GM23338 (cell line): Measurements from ENCODE around the gene IDI1. TPM values are rescaled to one million over a fixed set of nuclear protein-coding genes. Genes with fewer than 3 reads are reported as not detected.

Source experiments
- ATAC-seq: fragments of 200-7000 bp; cut with Tn5 transposase; 3 replicates; pipeline ENCODE4 v1.9.1; 2020
- DNase-seq: peaks from one replicate; pipeline ENCODE4 v3.0.0-alpha.2; 2015; ENCODE audit warnings: low spot score
- H2AFZ ChIP-seq: fragments of 200-600 bp; sonication (generic); 2 replicates; pipeline ENCODE4 v1.8.0; 2016; ENCODE audit warnings: antibody characterized with exemption, mild to moderate bottlenecking, moderate library complexity
- H3F3A ChIP-seq: fragments of 200-600 bp; sonication (generic); replicated peaks from 2 replicates; pipeline ENCODE4 v1.8.0; 2017; ENCODE audit warnings: antibody characterized with exemption, mixed run types, low read depth
- H3K27ac ChIP-seq: fragments of 200-600 bp; sonication (generic); 2 replicates; pipeline ENCODE4 v1.6.1; 2016; ENCODE audit warnings: low read depth
- H3K27me3 ChIP-seq: fragments of 200-600 bp; sonication (generic); 2 replicates; pipeline ENCODE4 v1.8.0; 2016; ENCODE audit warnings: mild to moderate bottlenecking, mixed run types, moderate library complexity; ENCODE audit not compliant: insufficient read depth
- H3K36me3 ChIP-seq: fragments of 200-600 bp; sonication (generic); 2 replicates; pipeline ENCODE4 v1.8.0; 2016; ENCODE audit warnings: mild to moderate bottlenecking; ENCODE audit not compliant: insufficient read depth
- H3K4me1 ChIP-seq: fragments of 200-600 bp; sonication (generic); 2 replicates; pipeline ENCODE4 v1.8.0; 2016; ENCODE audit warnings: mild to moderate bottlenecking, moderate library complexity; ENCODE audit not compliant: insufficient read depth
- H3K4me2 ChIP-seq: fragments of 200-600 bp; sonication (generic); 2 replicates; pipeline ENCODE4 v1.7.1; 2017; ENCODE audit warnings: mixed run types
- H3K4me3 ChIP-seq: fragments of 200-600 bp; sonication (generic); 2 replicates; pipeline ENCODE4 v1.6.1; 2016; ENCODE audit warnings: mixed run types
- H3K79me2 ChIP-seq: fragments of 200-600 bp; sonication (generic); replicated peaks from 2 replicates; pipeline ENCODE4 v1.8.0; 2017; ENCODE audit warnings: mild to moderate bottlenecking; ENCODE audit not compliant: insufficient read depth
- H3K9me2 ChIP-seq: fragments of 200-600 bp; sonication (generic); 2 replicates; pipeline ENCODE4 v1.8.0; 2017; ENCODE audit not compliant: insufficient read depth
- H4K20me1 ChIP-seq: fragments of 200-600 bp; sonication (generic); replicated peaks from 2 replicates; pipeline ENCODE4 v1.8.0; 2017; ENCODE audit warnings: mild to moderate bottlenecking; ENCODE audit not compliant: insufficient read depth
- H3K27ac Mint-ChIP-seq: 2 replicates; pipeline ENCODE4 v1.8.0; 2020; ENCODE audit warnings: inconsistent platforms, mild to moderate bottlenecking, moderate library complexity, mixed read lengths
- H3K27me3 Mint-ChIP-seq: 3 replicates; pipeline ENCODE4 v1.8.0; 2022; ENCODE audit warnings: low read depth, mild to moderate bottlenecking, moderate library complexity, mixed read lengths, inconsistent platforms; ENCODE audit not compliant: insufficient read depth, poor library complexity
- H3K36me3 Mint-ChIP-seq: 3 replicates; pipeline ENCODE4 v1.8.0; 2021; ENCODE audit warnings: low read depth, mild to moderate bottlenecking, inconsistent platforms, moderate library complexity, mixed read lengths
- H3K4me1 Mint-ChIP-seq: 3 replicates; pipeline ENCODE4 v1.8.0; 2020; ENCODE audit warnings: mild to moderate bottlenecking, inconsistent platforms, mixed read lengths
- H3K4me3 Mint-ChIP-seq: 3 replicates; pipeline ENCODE4 v1.8.0; 2021; ENCODE audit warnings: moderate library complexity, mild to moderate bottlenecking, inconsistent platforms, mixed read lengths
- H3K9me3 Mint-ChIP-seq: 3 replicates; pipeline ENCODE4 v1.8.0; 2020; ENCODE audit warnings: moderate library complexity, mild to moderate bottlenecking, inconsistent platforms, mixed read lengths
- CREB1 ChIP-seq: fragments of 250-450 bp; sonication (Bioruptor Pico); IDR thresholded peaks from 2 replicates; pipeline ENCODE4 v1.5.0; 2020; ENCODE audit warnings: low read depth, mild to moderate bottlenecking, moderate library complexity
- EZH2 ChIP-seq: fragments of 200-600 bp; sonication (generic); IDR thresholded peaks from one replicate; pipeline ENCODE4 v1.8.0; 2017; ENCODE audit warnings: antibody characterized with exemption, mild to moderate bottlenecking, low read depth; ENCODE audit not compliant: unreplicated experiment
- EZH2phosphoT487 ChIP-seq: fragments of 200-600 bp; sonication (generic); IDR thresholded peaks from one replicate; pipeline ENCODE4 v1.8.1; 2018; ENCODE audit warnings: antibody characterized with exemption; ENCODE audit not compliant: unreplicated experiment
- JUNB ChIP-seq: IDR thresholded peaks from one replicate; pipeline ENCODE4 v1.6.1; 2016; ENCODE audit warnings: antibody characterized with exemption; ENCODE audit not compliant: unreplicated experiment
- NANOG ChIP-seq: IDR thresholded peaks from 2 replicates; pipeline ENCODE4 v1.6.1; 2016; ENCODE audit warnings: antibody characterized with exemption, borderline replicate concordance
- POLR2AphosphoS5 ChIP-seq: IDR thresholded peaks from 2 replicates; pipeline ENCODE4 v1.6.1; 2016; ENCODE audit warnings: antibody characterized with exemption, low read depth
- STAT1 ChIP-seq: IDR thresholded peaks from one replicate; pipeline ENCODE4 v1.6.1; 2016; ENCODE audit warnings: antibody characterized with exemption; ENCODE audit not compliant: unreplicated experiment
- ZNF114 ChIP-seq: fragments of 250-450 bp; sonication (Bioruptor Pico); IDR thresholded peaks from 2 replicates; pipeline ENCODE4 v1.5.0; 2020; ENCODE audit warnings: mild to moderate bottlenecking, moderate library complexity
- ZNF331 ChIP-seq: fragments of 250-450 bp; sonication (Bioruptor Pico); IDR thresholded peaks from 2 replicates; pipeline ENCODE4 v1.5.0; 2020; ENCODE audit warnings: low read depth, mild to moderate bottlenecking, moderate library complexity
- polyA plus RNA-seq: library from polyadenylated mRNA; unstranded; fragments of >200 nt; fragmentation: Nextera tagmentation; extraction: Ambion mirVana; gene quantifications from 2 replicates; pipeline ENCODE4 v1.2.1, GENCODE V29; 2016
- total RNA-seq: library from RNA; depleted of rRNA; stranded (reverse); fragments of >200 nt; shearing (Covaris generic); gene quantifications from 2 replicates; pipeline ENCODE4 v1.2.3, GENCODE V29; 2014
- TF ChIP-seq, protein P1 (sequence below): fragments of 250-450 bp; sonication (Bioruptor Pico); IDR thresholded peaks from 2 replicates; pipeline ENCODE4 v1.5.0; 2020; ENCODE audit warnings: mild to moderate bottlenecking, moderate library complexity
- TF ChIP-seq, protein P2 (sequence below): IDR thresholded peaks from 2 replicates; pipeline ENCODE4 v1.6.1; 2016; ENCODE audit warnings: antibody characterized with exemption
- TF ChIP-seq, protein P3 (sequence below), 2 experiments: fragments of 200-600 bp in 1 of 2; sonication (generic) in 1 of 2; conservative IDR thresholded peaks; 2 replicates each; pipeline versions ENCODE4 v1.5.1 to v1.6.1; 2016 to 2017; ENCODE audit warnings: antibody characterized with exemption in 2 of 2, low read depth in 2 of 2, mild to moderate bottlenecking in 2 of 2, moderate library complexity in 1 of 2
- TF ChIP-seq, protein P4 (sequence below): IDR thresholded peaks from one replicate; pipeline ENCODE4 v1.6.1; 2018; ENCODE audit warnings: antibody characterized with exemption; ENCODE audit not compliant: unreplicated experiment

Gene IDI1
- total and polyA plus RNA-seq, 2 experiments from 2014 or later = 119 to 154 TPM

DNA sequence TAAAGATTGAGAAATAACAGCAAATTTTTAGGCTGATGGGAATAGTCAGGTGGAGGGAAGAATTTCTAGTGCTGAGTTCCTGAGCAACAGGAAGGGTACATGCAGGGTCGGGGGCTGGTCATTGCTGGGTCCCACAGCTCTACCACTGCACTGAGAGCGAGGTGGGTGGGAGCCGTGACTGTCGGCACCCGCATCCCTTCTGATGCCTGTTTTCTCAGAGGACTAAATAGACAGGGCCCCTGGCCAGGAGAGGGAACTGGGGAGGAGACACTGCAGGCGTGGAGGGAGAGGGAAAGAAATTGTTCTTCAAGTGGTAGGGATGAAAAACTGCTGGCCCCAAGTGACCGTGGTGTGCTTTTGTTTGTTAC, 53.4 kb downstream of the IDI1 start:
- Histone ChIP-seq H3K27ac (no peak overlapping the region), H3K9me2 (no peaks in the 10 kb centered on the region), H3K79me2 (peaks cover 93% of the 10 kb centered on the region), H3K4me2 (no peak overlapping the region), H2AFZ (no peak overlapping the region), H3K36me3 (peaks cover 78% of the 10 kb centered on the region), H4K20me1 (peaks cover 67% of the 10 kb centered on the region), H3K4me3 (no peak overlapping the region), H3K4me1 (no peaks in the 10 kb centered on the region), H3K27me3 (no peaks in the 10 kb centered on the region), H3F3A (peaks cover 29% of the 10 kb centered on the region)
- ATAC-seq (no peak), DNase-seq (no peak)
- Mint-ChIP-seq H3K27me3 (peaks cover 4% of the 10 kb centered on the region), H3K4me3 (no peak overlapping the region), H3K9me3 (no peaks in the 10 kb centered on the region; the same call in 2 of the 3 replicates), H3K27ac (no peak overlapping the region; the same call in 1 of the 2 replicates), H3K4me1 (no peaks in the 10 kb centered on the region), H3K36me3 (peaks cover 93% of the 10 kb centered on the region)
- no peak for TF ChIP-seq STAT1
- no peak for TF ChIP-seq ZNF331 (CRISPR knock-in tag)
- no peak for TF ChIP-seq ZNF114 (CRISPR knock-in tag)
- no peak for TF ChIP-seq EZH2
- TF ChIP-seq, protein P1, sequence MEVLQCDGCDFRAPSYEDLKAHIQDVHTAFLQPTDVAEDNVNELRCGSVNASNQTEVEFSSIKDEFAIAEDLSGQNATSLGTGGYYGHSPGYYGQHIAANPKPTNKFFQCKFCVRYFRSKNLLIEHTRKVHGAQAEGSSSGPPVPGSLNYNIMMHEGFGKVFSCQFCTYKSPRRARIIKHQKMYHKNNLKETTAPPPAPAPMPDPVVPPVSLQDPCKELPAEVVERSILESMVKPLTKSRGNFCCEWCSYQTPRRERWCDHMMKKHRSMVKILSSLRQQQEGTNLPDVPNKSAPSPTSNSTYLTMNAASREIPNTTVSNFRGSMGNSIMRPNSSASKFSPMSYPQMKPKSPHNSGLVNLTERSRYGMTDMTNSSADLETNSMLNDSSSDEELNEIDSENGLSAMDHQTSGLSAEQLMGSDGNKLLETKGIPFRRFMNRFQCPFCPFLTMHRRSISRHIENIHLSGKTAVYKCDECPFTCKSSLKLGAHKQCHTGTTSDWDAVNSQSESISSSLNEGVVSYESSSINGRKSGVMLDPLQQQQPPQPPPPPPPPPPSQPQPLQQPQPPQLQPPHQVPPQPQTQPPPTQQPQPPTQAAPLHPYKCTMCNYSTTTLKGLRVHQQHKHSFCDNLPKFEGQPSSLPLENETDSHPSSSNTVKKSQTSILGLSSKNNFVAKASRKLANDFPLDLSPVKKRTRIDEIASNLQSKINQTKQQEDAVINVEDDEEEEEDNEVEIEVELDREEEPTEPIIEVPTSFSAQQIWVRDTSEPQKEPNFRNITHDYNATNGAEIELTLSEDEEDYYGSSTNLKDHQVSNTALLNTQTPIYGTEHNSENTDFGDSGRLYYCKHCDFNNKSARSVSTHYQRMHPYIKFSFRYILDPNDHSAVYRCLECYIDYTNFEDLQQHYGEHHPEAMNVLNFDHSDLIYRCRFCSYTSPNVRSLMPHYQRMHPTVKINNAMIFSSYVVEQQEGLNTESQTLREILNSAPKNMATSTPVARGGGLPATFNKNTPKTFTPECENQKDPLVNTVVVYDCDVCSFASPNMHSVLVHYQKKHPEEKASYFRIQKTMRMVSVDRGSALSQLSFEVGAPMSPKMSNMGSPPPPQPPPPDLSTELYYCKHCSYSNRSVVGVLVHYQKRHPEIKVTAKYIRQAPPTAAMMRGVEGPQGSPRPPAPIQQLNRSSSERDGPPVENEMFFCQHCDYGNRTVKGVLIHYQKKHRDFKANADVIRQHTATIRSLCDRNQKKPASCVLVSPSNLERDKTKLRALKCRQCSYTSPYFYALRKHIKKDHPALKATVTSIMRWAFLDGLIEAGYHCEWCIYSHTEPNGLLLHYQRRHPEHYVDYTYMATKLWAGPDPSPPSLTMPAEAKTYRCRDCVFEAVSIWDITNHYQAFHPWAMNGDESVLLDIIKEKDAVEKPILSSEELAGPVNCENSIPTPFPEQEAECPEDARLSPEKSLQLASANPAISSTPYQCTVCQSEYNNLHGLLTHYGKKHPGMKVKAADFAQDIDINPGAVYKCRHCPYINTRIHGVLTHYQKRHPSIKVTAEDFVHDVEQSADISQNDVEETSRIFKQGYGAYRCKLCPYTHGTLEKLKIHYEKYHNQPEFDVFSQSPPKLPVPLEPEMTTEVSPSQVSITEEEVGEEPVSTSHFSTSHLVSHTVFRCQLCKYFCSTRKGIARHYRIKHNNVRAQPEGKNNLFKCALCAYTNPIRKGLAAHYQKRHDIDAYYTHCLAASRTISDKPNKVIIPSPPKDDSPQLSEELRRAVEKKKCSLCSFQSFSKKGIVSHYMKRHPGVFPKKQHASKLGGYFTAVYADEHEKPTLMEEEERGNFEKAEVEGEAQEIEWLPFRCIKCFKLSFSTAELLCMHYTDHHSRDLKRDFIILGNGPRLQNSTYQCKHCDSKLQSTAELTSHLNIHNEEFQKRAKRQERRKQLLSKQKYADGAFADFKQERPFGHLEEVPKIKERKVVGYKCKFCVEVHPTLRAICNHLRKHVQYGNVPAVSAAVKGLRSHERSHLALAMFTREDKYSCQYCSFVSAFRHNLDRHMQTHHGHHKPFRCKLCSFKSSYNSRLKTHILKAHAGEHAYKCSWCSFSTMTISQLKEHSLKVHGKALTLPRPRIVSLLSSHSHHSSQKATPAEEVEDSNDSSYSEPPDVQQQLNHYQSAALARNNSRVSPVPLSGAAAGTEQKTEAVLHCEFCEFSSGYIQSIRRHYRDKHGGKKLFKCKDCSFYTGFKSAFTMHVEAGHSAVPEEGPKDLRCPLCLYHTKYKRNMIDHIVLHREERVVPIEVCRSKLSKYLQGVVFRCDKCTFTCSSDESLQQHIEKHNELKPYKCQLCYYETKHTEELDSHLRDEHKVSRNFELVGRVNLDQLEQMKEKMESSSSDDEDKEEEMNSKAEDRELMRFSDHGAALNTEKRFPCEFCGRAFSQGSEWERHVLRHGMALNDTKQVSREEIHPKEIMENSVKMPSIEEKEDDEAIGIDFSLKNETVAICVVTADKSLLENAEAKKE (CRISPR knock-in tag) = no peak
- TF ChIP-seq JUNB = no peak
- no peak for TF ChIP-seq CREB1 (CRISPR knock-in tag)
- TF ChIP-seq, protein P2, sequence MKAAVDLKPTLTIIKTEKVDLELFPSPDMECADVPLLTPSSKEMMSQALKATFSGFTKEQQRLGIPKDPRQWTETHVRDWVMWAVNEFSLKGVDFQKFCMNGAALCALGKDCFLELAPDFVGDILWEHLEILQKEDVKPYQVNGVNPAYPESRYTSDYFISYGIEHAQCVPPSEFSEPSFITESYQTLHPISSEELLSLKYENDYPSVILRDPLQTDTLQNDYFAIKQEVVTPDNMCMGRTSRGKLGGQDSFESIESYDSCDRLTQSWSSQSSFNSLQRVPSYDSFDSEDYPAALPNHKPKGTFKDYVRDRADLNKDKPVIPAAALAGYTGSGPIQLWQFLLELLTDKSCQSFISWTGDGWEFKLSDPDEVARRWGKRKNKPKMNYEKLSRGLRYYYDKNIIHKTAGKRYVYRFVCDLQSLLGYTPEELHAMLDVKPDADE = no peak
- TF ChIP-seq POLR2AphosphoS5 = no peak
- TF ChIP-seq, protein P3, sequence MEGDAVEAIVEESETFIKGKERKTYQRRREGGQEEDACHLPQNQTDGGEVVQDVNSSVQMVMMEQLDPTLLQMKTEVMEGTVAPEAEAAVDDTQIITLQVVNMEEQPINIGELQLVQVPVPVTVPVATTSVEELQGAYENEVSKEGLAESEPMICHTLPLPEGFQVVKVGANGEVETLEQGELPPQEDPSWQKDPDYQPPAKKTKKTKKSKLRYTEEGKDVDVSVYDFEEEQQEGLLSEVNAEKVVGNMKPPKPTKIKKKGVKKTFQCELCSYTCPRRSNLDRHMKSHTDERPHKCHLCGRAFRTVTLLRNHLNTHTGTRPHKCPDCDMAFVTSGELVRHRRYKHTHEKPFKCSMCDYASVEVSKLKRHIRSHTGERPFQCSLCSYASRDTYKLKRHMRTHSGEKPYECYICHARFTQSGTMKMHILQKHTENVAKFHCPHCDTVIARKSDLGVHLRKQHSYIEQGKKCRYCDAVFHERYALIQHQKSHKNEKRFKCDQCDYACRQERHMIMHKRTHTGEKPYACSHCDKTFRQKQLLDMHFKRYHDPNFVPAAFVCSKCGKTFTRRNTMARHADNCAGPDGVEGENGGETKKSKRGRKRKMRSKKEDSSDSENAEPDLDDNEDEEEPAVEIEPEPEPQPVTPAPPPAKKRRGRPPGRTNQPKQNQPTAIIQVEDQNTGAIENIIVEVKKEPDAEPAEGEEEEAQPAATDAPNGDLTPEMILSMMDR (conservative IDR thresholded peaks at IDR 0.05; ENCODE audit: low read depth in 2 of 2) = no peak
- TF ChIP-seq NANOG = no peak
- TF ChIP-seq, protein P4, sequence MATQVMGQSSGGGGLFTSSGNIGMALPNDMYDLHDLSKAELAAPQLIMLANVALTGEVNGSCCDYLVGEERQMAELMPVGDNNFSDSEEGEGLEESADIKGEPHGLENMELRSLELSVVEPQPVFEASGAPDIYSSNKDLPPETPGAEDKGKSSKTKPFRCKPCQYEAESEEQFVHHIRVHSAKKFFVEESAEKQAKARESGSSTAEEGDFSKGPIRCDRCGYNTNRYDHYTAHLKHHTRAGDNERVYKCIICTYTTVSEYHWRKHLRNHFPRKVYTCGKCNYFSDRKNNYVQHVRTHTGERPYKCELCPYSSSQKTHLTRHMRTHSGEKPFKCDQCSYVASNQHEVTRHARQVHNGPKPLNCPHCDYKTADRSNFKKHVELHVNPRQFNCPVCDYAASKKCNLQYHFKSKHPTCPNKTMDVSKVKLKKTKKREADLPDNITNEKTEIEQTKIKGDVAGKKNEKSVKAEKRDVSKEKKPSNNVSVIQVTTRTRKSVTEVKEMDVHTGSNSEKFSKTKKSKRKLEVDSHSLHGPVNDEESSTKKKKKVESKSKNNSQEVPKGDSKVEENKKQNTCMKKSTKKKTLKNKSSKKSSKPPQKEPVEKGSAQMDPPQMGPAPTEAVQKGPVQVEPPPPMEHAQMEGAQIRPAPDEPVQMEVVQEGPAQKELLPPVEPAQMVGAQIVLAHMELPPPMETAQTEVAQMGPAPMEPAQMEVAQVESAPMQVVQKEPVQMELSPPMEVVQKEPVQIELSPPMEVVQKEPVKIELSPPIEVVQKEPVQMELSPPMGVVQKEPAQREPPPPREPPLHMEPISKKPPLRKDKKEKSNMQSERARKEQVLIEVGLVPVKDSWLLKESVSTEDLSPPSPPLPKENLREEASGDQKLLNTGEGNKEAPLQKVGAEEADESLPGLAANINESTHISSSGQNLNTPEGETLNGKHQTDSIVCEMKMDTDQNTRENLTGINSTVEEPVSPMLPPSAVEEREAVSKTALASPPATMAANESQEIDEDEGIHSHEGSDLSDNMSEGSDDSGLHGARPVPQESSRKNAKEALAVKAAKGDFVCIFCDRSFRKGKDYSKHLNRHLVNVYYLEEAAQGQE = no peak
- no peak for TF ChIP-seq EZH2phosphoT487
